ENCODE measurements around the gene CFAP298. TPM values are rescaled to one million over a fixed set of nuclear protein-coding genes. Genes with fewer than 3 reads are reported as not detected.
"Not testable (repeated sequence)": the region's sequence is repeated elsewhere in the genome, so short reads cannot be mapped to it uniquely, and the experiment has no call there.

The CFAP298 gene, protein sequence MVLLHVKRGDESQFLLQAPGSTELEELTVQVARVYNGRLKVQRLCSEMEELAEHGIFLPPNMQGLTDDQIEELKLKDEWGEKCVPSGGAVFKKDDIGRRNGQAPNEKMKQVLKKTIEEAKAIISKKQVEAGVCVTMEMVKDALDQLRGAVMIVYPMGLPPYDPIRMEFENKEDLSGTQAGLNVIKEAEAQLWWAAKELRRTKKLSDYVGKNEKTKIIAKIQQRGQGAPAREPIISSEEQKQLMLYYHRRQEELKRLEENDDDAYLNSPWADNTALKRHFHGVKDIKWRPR
- total RNA-seq, result 10 to 100 TPM in 2 of 4 donors, 1 to 10 TPM in 1, not detected in 1; 6.4 to 27.3 (median 20.9) TPM

DNA sequence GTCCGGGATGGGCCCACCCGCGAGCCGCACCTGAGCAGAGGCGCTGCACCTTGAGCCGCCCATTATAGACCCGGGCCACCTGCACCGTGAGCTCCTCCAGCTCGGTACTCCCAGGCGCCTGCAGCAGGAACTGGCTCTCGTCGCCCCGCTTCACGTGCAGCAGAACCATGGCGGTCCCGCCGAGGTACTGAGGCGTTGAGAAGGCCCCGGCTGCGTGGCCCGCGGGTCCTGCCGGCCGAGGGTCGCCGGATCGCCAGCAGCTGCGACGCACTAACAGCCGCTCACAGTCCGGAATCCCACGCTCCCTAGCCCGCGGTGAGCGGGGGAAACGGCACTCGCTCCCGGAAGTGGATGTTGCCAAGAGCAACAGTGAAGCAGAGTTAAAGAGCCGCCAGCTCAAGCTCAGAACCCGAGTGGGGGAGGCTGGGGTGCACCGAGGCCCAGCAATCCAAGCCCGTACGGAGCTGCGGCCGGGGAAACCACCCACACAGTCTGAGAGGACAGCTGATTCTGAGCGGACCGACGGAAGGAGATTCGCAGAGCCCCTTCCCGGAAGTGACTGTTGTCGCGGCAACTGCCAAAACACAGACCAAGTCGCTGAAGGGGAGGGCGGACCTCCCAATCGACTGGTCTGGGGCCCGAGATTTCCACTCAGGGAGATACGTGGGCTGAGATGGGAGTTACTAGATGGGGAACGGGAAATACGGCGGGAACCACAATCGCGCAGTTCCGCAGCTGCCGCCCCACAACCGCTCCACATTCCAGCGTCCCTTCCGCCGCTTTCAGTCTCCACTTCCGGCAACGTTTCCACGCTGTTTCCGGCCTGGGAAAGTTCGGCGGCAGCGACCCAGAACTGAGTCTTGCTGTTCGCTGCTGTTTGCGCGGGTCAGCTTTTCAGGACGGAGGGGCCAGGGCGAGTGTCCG is at the start of gene CFAP298:
Gene CFAP298, minus strand, starts transcription at position 303 of the 924 bp plus-strand sequence. Its CDS starts 134 bp downstream, at position 169.
- peak; percentile 88 for DNase-seq
- intact Hi-C loops (cut with DNase I; ENCODE audit: low total_unique reads), result no loop called here
- in situ Hi-C loops (cut with MboI; ENCODE audit: low pct_ligation_motif_present in 1 of 4, low pct_unique_long_range_greater_than_20kb in 1 of 4, low sequenced_read_pairs in 3 of 4), result no loop called here
- WGBS, 2 donors (ENCODE audit: low coverage in 1 of 2), result 1% methylated on average over 76 of the region's 81 CpGs; no CpG with 5 or more reads in 1 of the 2 donors
- H3K27me3 ChIP-seq, result peaks cover 3% of the 10 kb centered on the region
- peak within 1 kb of the TSS; percentile 88 to 99 (median 91) for H3K27ac ChIP-seq
- H3K4me3 ChIP-seq, result peak within 1 kb of the TSS; percentile 75 to 99 (median 86)
- TF ChIP-seq POLR2AphosphoS5 (IDR thresholded peaks at IDR 0.05), result peak; percentile 13 to 64 (median 36)
- TF ChIP-seq POLR2A (IDR thresholded peaks at IDR 0.05), result peak; percentile 34
- TF ChIP-seq, protein P1, sequence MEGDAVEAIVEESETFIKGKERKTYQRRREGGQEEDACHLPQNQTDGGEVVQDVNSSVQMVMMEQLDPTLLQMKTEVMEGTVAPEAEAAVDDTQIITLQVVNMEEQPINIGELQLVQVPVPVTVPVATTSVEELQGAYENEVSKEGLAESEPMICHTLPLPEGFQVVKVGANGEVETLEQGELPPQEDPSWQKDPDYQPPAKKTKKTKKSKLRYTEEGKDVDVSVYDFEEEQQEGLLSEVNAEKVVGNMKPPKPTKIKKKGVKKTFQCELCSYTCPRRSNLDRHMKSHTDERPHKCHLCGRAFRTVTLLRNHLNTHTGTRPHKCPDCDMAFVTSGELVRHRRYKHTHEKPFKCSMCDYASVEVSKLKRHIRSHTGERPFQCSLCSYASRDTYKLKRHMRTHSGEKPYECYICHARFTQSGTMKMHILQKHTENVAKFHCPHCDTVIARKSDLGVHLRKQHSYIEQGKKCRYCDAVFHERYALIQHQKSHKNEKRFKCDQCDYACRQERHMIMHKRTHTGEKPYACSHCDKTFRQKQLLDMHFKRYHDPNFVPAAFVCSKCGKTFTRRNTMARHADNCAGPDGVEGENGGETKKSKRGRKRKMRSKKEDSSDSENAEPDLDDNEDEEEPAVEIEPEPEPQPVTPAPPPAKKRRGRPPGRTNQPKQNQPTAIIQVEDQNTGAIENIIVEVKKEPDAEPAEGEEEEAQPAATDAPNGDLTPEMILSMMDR (IDR thresholded peaks at IDR 0.05), result no peak
- TF ChIP-seq EP300 (IDR thresholded peaks at IDR 0.05; ENCODE audit: low read depth), result no peak
- peaks cover 3 to 18% (median 11%) of the 10 kb centered on the region in 4 donors for H3K4me1 ChIP-seq
- H3K36me3 ChIP-seq, result peaks cover 0 to 4% (median 0%) of the 10 kb centered on the region in 4 donors
- H3K9me3 ChIP-seq, result no peaks in the 10 kb centered on the region

DNA sequence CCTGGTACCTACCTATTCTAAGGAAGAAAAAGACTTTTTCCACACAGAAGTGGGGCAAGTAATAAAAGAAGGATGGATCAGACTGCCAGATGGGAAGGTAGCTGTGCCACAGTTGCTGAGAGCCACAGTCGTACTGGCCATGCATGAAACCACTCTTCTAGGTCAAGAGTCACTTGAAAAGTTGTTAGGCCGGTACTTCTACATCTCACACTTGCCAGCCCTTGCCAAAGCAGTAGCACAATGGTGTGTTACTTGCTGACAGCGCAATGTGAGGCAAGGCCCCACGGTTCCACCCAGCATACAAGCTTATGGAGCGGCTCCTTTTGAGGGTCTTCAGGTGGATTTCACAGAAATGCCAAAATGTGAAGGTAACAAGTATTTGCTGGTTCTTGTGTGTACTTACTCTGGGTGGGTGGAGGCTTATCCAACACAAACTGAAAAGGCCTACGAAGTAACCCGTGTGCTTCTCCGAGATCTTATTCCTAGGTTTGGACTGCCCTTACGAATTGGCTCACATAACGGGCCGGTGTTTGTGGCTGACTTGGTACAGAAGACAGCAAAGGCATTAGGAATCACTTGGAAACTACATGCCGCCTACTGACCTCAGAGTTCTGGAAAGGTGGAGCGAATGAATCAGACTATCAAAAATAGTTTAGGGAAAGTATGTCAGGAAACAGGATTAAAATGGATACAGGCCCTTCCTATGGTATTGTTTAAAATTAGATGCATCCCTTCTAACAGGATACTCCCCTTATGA is 49.0 kb upstream of the CFAP298 start:
- H3K27ac ChIP-seq; H3K4me1 ChIP-seq; DNase-seq; H3K27me3 ChIP-seq; H3K4me3 ChIP-seq; in situ Hi-C loops (cut with MboI; ENCODE audit: low pct_ligation_motif_present in 1 of 4, low pct_unique_long_range_greater_than_20kb in 1 of 4, low sequenced_read_pairs in 3 of 4); intact Hi-C loops (cut with DNase I; ENCODE audit: low total_unique reads): not testable (repeated sequence)
- H3K36me3 ChIP-seq, result peaks cover 0 to 42% (median 22%) of the 10 kb centered on the region in 4 donors
- WGBS, 2 donors (ENCODE audit: low coverage in 1 of 2), result 91 to 95% methylated on average over 8 to 13 of the region's 13 CpGs
- peaks cover 10 to 13% of the 10 kb centered on the region in 2 donors for H3K9me3 ChIP-seq

DNA sequence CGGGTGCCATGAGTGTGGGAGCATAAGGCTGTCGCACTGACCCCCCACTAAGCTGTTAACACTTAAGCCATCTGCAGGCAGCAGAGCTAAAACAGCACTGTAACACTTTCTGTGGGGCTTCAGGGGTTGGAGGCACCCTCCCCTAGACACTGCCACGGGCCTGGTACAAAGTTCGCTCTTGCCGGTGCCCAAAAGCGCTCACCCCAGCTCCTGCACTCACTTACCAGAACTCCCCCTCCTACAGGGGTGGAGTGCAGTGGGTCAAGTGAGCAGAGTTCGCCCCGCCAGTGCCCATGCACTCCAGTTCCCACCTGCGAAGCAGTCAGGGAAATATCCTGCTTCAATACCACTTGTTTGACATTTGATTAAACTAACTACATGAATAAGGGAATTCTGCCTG is 46.3 kb upstream of the CFAP298 start:
- 89 to 98% methylated on average over 3 to 9 of the region's 9 CpGs for WGBS, 2 donors (ENCODE audit: low coverage in 1 of 2)
- TF ChIP-seq POLR2A (IDR thresholded peaks at IDR 0.05) (no peak), POLR2AphosphoS5 (IDR thresholded peaks at IDR 0.05) (no peak), EP300 (IDR thresholded peaks at IDR 0.05; ENCODE audit: low read depth) (no peak)
- intact Hi-C loops (cut with DNase I; ENCODE audit: low total_unique reads), result no loop called here
- in situ Hi-C loops (cut with MboI; ENCODE audit: low pct_ligation_motif_present in 1 of 4, low pct_unique_long_range_greater_than_20kb in 1 of 4, low sequenced_read_pairs in 3 of 4), result no loop called here
- no peak overlapping the region for H3K4me3 ChIP-seq
- H3K4me1 ChIP-seq, result no peaks in the 10 kb centered on the region
- no peaks in the 10 kb centered on the region for H3K27me3 ChIP-seq
- H3K27ac ChIP-seq, result no peak overlapping the region
- no peaks in the 10 kb centered on the region for H3K9me3 ChIP-seq
- H3K36me3 ChIP-seq, result peaks cover 0 to 21% (median 5%) of the 10 kb centered on the region in 4 donors
- DNase-seq, result no peak

DNA sequence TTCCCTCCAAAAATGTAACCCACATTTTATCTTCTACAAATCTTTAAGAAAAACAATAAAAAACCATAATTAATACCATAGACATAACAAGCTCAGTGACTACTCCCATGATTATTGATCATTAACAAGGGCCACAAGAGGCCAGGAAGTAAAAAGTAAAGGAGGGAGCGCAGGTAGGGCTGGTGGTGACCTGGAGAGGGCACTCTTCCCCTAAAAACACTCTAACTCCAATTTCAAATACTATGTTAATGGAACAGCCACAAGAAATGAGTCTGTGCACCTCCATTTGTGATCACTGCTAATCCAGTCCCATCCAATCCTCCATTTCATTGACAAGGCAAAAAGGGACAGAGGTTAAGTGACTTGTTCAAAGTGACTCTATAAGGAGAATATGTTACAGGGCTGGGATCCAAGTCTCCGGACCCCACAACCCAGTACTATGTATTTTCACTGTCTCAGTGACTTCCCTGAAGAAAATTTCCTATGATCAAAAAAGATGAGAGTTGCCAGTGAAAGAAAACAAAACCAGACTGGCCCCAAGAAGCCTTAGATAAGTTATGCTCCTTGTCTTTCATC is 41.2 kb upstream of the CFAP298 start:
- Histone ChIP-seq H3K9me3 (no peaks in the 10 kb centered on the region), H3K4me3 (no peak overlapping the region), H3K27me3 (no peaks in the 10 kb centered on the region), H3K27ac (no peak overlapping the region), H3K4me1 (no peaks in the 10 kb centered on the region), H3K36me3 (peaks cover 0 to 26% (median 6%) of the 10 kb centered on the region in 4 donors)
- DNase-seq, result no peak
- WGBS, 2 donors (ENCODE audit: low coverage in 1 of 2), result 85 to 100% methylated on average over 1 to 2 of the region's 2 CpGs
- TF ChIP-seq, protein P1 (IDR thresholded peaks at IDR 0.05), result peak; percentile 33 to 56 (median 46)
- no peak for TF ChIP-seq POLR2A (IDR thresholded peaks at IDR 0.05)
- in situ Hi-C loops (cut with MboI; ENCODE audit: low pct_ligation_motif_present in 1 of 4, low pct_unique_long_range_greater_than_20kb in 1 of 4, low sequenced_read_pairs in 3 of 4), result no loop called here
- intact Hi-C loops (cut with DNase I; ENCODE audit: low total_unique reads), result no loop called here
